NCI-H226 (cell line): ENCODE results near the gene C11orf52.
"Not testable (repeated sequence)": the region's sequence is repeated elsewhere in the genome, so short reads cannot be mapped to it uniquely, and the experiment has no call there.

Source experiments
- DNase-seq: peaks from one replicate; pipeline ENCODE4 v3.0.0-alpha.2; 2015

The C11orf52 gene

GRCh38 chr11:111913031-111913861, 5.5 kb upstream of the C11orf52 start:
- no peak for DNase-seq

DNA sequence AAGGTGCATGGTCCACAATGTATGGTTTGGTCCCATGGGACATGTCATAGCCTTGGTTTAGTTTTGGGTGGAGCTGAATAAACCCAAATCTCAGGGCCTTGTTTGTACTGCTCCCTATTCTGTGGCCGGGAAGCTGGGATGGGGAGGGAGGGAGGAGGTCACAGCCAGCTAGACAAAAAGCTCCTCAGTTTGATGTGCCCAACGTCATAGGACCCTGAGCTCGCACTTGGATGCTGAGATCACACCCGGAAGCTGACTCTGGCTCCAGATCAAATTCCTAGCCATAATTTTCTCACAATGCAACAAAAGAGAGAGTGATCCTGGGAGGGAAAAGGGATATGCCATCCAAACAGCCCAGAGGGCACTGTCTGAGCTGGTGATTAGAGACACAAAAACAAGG, 4.7 kb upstream of the C11orf52 start:
- no peak for DNase-seq

DNA sequence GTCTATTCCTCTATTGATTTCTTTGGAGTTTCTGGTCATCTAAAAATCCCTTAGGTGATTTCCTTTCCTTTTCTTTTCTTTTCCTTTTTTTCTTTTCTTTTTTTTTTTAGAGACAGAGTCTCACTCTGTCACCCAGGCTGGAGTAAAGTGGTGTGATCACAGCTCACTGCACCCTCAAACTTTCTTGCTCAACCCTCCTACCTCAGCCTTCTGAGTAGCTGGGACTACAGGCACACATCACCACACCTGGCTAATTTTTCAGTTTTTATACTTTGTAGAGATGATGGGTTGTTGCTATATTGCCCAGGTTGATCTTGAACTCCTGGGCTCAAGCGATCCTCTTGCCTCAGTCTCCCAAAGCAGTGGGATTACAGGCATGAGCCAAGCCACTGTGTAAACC, 1.9 kb upstream of the C11orf52 start:
- no peak for DNase-seq

GRCh38 chr11:111917312-111917711, 1.4 kb upstream of the C11orf52 start:
- no peak for DNase-seq

- no peak for DNase-seq
These were observed 925 bp upstream of the C11orf52 start for GRCh38 chr11:111917788-111918187.

- no peak for DNase-seq
These were observed 2.2 kb downstream of the C11orf52 start for GRCh38 chr11:111920908-111921307.

DNA sequence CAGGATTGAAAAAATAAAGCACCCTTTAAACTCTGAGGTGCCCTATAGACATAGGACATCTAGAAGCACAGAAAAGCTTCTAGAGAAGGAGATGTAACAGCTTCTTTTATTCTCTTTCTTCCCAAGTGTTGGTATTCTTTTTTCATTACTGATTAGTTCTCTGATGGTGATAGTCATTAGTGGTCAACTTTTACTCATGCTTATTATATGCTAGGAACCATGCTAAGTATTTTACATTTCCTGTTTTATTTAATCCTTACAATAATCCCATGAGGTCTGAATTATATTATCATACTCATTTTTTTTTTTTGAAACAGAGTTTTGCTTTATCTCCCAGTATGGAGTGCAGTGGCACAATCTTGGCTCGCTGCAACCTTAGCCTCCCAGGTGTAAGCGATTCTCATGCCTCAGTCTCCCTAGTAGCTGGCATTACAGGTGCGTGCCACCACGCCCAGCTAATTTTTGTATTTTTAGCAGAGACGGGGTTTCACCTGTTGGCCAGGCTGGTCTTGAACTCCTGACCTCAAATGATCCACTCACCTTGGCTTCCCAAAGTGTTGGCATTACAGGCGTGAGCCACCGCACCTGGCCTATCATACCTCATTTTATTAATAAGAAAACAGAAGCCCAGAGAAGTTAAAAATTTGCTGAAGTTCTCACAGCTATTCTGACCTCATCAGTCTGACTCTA, 3.0 kb downstream of the C11orf52 start:
- DNase-seq: no peak

DNA sequence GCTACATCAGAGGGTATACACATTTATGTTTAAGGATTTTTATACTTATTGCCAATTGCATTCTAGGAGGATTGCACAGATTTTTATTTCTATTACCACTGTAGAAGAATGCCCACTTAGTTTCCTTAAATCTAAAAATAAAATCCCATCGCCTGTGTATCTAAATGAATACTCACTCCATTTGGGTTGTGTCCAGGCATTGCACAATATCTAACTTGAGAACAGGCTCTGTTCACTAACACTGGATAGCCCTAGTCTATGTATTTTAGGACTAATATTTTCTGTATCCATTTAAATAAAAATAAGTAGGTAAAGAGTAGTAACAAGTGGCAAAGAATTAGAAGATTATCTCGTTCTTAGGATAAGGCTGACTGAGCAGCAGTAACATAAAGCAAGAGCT, 4.1 kb downstream of the C11orf52 start:
- peak; percentile 43 for DNase-seq

- DNase-seq: no peak
These were observed 4.7 kb downstream of the C11orf52 start for GRCh38 chr11:111923351-111923788.

DNA sequence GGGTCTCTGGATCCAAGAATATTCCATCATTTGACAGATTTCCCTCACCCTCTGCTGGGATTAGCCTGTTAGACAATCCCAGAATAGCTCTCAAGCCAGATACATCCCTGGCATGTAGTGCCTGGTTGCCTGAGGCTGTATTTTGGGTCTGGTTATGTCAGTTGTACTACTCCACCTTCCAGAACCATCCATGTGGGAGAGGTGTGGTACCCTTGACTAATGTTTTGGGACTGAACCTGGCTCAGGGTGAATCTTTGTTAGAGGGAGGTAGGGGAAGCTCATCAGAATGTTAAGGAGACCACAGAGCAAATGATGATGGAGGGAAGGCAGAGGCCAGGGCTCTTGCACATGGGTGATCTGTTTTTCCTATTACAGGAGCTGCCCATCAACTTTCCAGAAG, 5.2 kb downstream of the C11orf52 start:
- DNase-seq: no peak

DNA sequence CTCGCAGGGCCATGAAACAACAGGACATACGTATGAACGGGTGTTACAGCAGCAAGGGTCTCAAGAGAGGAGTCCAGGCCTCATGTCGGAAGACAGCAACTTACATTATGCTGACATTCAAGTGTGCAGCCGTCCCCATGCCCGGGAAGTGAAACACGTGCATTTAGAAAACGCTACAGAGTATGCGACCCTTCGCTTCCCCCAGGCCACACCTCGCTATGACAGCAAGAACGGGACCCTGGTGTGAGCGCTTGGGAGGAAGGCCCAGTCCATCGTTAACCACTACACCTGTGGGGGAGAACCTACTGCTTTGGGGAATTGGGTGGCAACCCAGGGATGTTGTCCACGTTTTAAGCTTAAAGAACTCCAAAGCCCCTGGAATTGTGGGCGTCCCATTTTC, 7.2 kb downstream of the C11orf52 start:
- DNase-seq: no peak

DNA sequence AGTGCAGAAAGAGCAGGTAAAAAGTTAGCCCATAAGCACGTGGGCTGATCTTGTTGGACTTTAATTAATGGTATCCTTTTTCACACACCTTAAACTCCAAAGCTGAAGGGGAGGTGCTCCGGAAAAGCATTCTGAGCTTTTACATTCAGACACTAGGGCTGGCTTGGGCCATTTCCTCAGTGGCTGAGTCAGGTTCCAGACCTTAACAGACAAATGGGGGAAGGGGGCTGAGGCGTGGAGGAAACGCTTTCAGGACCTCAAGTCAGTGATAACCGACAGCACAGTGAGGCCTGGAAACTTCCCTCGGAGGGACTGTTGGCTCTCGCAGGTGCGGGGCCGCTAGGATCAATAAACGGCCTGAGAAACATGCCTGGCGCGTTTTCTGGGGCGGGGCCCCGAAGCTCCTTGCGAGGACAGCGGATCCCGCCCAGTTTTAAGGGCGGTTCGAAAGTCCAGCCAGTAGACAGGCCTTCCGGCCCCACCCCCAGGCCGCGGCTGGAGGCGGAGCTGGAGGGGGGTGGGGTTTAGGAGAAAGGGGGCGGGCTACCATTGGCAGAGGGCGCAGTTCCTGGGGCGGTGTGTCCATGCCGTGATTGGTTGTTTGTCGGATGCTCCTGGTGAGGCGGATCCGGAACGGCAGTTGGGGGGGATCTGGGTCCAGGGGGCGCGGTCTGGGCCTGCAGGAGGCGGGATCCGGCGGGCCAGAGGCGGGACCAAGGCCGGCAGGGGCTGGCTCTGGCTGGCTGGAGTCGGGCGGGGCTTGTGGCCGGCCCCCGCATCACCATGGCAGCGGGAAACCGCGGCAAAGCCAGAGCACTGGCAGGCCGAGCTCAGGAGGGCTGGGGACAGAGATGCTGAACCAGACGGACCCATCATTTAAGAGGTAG, 8.0 kb downstream of the C11orf52 start:
- DNase-seq: peak; percentile 89

DNA sequence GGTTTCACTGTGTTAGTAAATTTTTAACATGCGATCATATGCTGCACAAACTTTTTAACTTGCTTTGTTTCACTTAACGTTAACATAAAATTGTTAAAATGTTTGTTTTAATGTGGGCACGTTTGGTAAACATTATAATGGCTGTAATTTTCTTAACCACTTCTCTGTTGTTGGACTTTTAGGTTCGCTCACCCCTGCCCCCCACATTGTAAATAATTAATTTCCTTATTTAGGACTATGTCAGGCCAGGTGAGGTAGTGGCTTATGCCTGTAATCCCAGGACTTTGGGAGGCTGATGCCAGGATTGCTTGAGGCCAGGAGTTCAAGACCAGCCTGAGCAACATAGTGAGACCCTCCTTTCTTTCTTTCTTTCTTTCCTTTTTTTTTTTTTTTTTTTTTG, 11.8 kb downstream of the C11orf52 start:
- no peak for DNase-seq

DNA sequence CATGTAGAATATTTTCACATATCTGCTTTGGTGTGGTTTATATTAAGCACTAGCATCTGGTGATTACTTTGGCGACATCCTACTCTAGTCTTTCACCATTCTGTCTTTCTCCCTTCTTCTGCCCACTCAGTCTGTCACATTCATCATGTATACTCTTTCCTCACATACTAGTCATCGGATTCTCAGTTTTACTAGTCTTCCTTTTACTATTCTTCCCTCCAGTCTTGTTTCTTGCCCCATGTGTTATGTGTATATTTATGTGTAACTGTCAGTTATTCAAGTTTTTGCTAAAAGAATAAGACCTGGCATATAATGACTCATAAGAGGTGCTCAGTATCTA, 13.9 kb downstream of the C11orf52 start:
- no peak for DNase-seq

GRCh38 chr11:111933176-111933575, 14.5 kb downstream of the C11orf52 start:
- DNase-seq: not testable (repeated sequence)

DNA sequence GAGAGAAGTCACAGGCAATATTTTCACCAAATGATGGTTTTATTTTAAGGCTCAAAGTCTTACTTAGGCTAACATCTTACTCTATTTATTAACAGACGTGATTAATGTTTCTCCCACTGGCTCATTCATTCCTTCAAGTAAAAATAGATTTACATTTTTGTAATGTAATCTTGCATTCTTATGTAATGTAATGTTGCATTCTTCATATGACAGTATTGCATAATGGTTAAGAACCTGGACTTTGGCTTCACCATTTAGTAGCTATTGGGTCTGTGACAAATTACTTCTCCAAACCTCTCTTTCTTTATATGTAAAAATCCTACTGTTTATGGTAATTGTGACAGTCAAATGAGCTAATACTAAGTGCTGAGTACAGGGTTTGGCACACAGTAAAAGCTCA, 15.2 kb downstream of the C11orf52 start:
- no peak for DNase-seq

- no peak for DNase-seq
These were observed 15.6 kb downstream of the C11orf52 start for GRCh38 chr11:111934306-111934705.

DNA sequence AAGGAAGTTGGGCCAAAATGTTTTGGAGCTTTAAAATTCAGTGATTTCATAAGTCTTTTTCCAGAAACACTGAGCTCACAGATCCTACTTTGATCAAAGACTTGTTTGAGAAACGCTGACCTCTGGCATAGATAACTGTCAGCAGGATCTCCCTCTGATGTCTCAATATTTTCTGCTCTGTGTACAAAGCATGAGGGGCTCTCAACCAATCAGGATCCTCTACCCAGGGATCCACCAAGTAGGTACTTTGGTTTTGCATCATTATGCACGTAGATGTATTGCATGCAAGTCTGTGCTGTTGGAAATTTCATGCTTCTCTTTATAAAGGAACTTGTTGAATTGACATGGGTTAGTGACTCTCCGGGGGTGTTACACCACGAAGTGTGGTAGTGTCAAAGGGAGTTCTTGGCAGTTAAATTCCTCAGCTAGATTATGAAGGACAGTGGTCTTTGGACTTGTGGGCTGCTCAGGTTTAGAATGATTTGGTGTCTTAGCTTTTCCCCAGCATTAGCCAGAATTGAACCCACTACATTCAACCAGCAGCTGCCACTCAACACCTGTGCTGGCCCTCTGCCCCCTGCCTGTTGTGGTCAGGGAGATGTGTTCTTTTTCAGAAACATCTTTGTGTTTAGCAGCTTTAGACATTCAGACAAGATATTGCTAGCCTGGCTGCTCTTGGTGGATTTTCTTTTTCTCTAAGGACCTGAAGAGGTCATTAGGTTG, 16.8 kb downstream of the C11orf52 start:
- DNase-seq: no peak

GRCh38 chr11:111936040-111936540, 17.4 kb downstream of the C11orf52 start:
- no peak for DNase-seq

DNA sequence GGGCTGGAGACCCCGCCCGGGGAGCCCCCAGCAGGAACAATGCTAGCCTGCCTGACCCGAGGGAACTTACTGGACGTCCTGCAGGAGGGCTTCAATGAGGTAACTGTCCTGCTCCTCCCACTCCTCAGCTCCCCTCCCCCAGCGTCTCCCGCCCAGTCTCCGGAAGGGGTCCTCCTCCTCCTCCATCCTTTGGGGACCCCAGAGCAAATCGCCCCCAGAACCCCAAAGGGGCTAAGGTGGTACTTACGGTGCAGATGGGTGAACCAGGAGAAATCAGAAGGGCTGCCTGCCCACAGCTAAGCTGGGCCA, 18.7 kb downstream of the C11orf52 start:
- DNase-seq: no peak

DNA sequence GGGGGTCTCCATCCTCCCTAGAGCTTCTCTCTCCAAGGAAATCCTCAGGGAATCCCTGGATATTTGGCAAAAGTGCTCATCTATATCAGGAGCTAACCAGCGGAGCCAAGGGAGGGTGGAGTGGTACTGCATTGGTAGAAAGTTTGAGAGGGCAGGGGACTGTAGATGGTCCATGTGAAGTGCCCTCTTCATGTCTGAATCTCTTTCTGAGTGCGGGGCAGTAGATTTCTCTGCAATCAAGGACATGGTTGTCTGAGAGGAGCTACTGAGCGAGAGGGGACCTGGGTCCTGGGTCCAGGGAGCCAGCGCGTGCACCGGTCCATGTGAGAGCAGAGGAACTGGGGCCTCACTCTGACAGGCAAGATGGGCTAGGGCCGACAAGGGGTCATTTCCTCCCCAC, 19.1 kb downstream of the C11orf52 start:
- no peak for DNase-seq

- DNase-seq: no peak
These were observed 20.0 kb downstream of the C11orf52 start for GRCh38 chr11:111938687-111939160.
